ENCODE results near the gene DCAF12.
"Not testable (repeated sequence)": the region's sequence is repeated elsewhere in the genome, so short reads cannot be mapped to it uniquely, and the experiment has no call there.

Gene DCAF12

GRCh38 chr9:34126207-34127034 lies at the start of gene DCAF12:
DCAF12 (minus strand) TSS chr9:34126698; CDS start chr9:34126431, 267 bp downstream.
- peak; percentile 71 to 73 for DNase-seq (ENCODE audit: low read depth in 2 of 2)

- DNase-seq (ENCODE audit: low read depth in 2 of 2) = no peak
Observed at GRCh38 chr9:34176089-34176488, 49.6 kb upstream of the DCAF12 start.

GRCh38 chr9:34171753-34172535 lies 45.4 kb upstream of the DCAF12 start:
- no peak for DNase-seq (ENCODE audit: low read depth in 2 of 2)

DNA sequence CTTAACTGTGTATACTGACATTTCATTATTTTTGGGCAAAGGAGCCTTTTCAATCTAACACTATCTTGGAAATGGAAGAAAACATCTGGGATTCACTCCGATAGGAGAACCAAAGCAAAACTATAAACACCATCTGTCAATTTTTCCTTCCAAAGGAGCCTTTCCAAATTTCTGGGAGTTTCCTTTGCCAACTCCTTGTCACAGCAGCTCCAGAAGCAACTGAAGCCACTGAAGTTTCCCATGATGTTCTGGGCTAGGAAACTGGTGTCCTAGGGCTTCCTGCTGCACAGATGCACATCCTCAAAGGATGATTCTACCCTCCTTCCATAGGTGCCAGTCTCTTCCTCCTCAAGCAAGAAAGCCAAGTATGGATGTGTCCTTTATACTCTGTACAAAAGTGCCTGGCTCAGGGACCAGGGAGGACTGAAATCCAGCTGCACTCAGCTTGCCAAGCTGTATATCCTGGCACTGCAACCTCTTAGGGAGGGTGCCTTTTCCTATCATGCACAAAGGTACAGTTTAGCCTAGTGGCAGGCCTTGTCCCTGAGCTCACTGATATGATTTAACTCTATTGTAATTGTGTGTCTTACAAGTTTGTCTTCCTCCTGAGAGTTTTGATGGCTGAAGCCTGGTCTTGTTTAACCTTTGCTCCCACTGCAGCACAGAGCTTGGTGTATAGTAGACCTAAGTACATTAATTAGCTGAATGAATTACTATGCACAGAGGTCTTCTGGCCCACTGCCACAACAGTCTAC lies 43.9 kb upstream of the DCAF12 start:
- no peak for DNase-seq (ENCODE audit: low read depth in 2 of 2)

GRCh38 chr9:34169125-34169524 lies 42.6 kb upstream of the DCAF12 start:
- no peak for DNase-seq (ENCODE audit: low read depth in 2 of 2)

GRCh38 chr9:34163434-34163833 lies 36.9 kb upstream of the DCAF12 start:
- DNase-seq (ENCODE audit: low read depth in 2 of 2) = no peak

DNA sequence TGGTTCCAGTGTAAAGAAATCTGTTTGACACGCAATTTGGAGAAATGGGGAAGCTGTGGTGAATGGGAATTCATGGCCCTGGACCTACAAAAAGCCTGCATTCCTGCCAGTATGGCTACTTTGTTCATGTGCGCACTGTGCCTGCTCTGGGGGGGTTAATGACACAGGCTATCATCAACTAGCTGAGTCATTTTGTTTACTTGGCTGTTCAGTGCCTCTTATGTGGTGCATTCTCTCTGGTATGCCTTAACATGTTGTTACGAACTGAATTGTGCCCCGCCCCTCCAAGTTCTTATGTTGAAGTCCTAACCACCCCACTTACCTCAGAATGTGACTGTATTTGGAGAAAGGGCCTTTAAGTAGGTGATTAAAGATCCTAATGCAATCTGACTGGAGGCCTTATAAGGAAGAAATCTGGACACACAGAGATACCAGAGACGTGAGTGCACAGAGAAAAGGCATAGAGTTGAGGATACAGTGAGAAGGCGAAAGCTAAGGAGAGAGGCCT lies 31.9 kb upstream of the DCAF12 start:
- DNase-seq (ENCODE audit: low read depth in 2 of 2) = no peak

DNA sequence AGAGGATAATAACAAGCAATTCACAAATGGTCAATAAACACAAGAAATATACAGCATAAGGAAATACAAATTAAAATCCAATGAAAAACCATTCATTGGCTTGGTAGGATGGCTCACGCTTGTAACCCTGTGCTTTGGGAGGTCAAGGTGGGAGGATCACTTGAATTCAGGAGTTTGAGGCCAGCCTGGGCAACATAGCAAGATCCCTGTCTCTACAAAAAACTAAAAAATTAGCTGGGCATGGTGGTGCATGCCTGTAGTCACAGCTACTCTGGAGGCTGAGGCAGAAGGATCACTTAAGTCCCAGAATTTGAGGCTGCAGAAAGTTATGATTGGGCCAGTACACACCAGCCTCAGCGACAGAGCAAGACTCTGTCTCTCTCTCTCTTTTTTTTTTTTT lies 31.4 kb upstream of the DCAF12 start:
- DNase-seq (ENCODE audit: low read depth in 2 of 2) = no peak

DNA sequence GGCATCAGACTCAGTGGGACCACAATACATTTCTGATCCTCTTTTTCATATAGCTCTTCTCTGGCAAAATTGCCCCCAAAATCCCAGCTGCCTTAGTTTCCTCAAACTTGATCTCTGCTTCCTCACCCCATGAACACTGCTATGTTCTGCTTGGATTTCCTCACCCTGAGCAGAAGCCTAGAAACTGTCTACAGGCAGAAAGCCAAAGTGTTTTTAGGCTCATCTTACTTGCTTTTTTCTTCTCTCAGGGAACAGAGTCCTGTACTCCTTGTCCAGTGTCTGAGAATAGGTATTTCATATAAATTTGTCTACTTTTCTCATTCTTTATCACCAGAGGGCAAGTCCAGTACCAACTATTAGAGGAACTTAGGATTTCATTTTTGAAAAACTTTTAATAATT lies 30.8 kb upstream of the DCAF12 start:
- no peak for DNase-seq (ENCODE audit: low read depth in 2 of 2)

DNA sequence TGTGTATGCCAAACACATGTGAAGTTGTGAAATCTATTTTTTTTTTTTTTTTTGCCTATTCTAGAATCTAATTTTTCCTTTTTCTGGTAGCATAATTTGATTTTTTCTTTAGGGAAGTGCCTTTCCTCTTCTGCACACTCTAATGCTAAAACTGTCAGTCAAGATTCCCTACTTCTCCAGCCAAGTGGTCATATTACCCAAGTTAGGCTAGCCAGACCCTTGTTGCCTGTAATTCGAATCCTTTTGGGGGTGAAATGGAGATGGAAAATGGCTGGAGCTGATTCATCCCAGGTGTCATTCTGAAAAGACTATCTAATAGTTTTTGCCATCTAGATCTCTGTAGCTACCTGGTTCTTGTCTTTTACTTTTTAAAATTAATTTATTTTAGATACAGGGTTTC lies 27.6 kb upstream of the DCAF12 start:
- DNase-seq (ENCODE audit: low read depth in 2 of 2) = no peak

- DNase-seq (ENCODE audit: low read depth in 2 of 2) = no peak
Observed at GRCh38 chr9:34151398-34151797, 24.9 kb upstream of the DCAF12 start.

DNA sequence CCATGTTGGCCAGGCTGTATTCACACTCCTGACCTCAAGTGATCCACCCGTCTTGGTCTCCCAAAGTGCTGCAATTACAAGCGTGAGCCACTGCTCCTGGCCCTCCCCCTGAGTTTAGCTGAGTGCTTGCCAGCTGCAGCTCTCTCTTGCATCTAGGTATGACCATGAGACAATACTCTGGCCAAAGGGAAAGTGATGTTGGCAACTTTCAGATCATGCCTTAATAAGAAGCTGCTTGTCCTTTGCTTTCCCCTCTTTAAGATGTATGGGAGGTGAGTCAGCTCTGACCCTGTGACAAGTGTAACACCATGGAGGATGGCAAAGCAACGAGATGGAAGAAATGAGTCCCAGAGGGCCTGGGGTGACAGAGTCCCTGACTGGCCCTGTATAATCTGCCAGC lies 18.7 kb upstream of the DCAF12 start:
- DNase-seq (ENCODE audit: low read depth in 2 of 2) = no peak

GRCh38 chr9:34143116-34143515 lies 16.6 kb upstream of the DCAF12 start:
- no peak for DNase-seq (ENCODE audit: low read depth in 2 of 2)

DNA sequence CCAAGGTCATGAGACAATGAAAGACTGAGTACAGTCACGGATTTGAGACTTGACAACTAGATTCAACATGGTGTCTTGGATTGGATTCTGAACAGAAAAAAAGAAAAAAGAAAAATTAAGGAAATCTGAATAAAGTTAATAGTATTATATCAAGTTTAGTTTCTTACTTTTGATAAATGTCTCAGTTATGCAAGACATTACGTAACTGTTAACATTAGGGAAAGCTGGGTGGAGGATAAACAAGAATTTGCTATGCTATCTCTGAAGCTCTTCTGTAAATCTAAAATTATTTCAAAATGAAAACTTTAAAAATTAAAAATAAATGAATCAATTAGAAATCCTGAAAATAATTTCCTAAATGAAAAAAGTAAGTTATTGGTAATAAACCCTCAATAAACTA lies 14.4 kb upstream of the DCAF12 start:
- DNase-seq (ENCODE audit: low read depth in 2 of 2) = no peak

- DNase-seq (ENCODE audit: low read depth in 2 of 2) = no peak
Observed at GRCh38 chr9:34139477-34140146, 13.1 kb upstream of the DCAF12 start.

DNA sequence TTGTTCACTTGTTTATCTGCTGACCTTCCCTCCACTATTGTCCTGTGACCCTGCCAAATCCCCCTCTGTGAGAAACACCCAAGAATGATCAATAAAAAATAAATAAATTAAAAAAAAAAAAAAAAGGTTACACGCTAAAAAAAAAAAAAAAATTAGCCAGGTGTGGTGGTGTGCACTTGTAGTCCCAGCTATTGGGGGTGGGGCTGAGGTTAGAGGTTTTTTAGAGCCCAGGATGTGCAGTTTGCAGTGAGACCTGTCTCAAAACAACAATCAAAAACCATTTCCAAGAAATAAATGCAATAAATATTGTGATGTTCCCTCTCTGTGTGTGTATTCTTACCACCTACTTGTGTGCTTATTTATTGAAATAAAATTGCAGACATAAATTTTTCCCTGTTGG lies 12.1 kb upstream of the DCAF12 start:
- DNase-seq (ENCODE audit: low read depth in 2 of 2) = not testable (repeated sequence)

DNA sequence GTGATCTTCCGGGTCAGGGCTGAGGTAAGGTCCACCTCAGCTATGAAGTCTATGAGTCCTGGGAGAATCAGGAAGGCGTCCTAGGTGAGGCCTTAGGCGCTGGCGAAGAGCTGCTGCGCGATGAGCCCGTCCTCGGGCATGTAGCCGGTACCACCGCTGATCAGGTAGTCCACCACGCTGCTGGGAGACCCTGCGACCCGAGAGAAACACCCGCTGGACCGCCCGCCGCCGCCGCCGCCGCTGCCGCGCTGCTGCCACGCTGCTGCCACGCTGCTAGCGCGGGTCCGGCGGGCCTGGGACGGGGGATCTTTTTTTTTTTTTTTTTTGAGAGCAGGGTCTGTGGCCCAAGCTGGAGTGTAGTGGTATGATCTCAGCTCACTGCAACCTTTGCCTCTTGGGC lies 8.0 kb upstream of the DCAF12 start:
- no peak for DNase-seq (ENCODE audit: low read depth in 2 of 2)

DNA sequence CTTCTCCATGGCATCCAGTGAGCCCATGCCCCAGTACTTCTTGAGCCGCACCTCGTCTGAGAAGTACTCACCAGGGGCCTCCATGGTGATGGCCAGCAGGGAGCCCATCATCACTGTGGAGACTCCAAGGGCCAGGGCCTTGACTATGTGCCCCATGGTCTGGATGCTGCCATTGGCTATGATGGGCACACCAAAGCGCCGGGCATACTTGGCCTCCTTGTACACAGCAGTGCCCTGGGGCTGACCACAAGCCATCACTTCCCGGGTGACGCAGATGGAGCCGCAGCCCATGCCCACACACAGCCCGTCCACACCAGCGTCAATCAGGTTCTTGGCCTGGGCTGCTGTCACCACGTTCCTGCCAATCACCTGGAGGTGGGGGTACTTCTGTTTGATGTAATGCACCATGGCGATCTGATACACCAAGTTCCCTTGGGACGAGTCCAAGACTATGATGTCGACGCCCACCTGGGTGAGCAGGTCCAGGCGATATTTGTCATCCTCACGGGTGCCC lies 7.0 kb upstream of the DCAF12 start:
- DNase-seq (ENCODE audit: low read depth in 2 of 2) = no peak

DNA sequence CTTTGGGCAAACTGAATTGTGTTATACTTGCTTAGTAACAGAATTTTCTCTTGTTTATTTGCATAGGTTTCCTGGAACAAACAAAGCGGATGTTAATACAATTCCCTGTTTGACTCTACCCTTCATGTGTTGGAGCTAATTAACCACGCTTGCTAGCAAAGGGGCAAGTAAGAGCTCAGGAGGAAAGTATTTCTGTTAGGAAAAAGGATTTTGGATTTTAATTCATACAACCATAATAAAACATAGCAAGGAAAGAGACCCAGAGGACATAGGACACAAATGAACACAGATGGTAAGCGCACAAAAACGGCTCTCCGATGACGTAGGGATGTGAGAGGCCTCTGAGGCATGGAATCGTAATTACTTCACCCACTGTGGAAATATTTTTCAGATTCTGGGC lies 5.1 kb upstream of the DCAF12 start:
- no peak for DNase-seq (ENCODE audit: low read depth in 2 of 2)

DNA sequence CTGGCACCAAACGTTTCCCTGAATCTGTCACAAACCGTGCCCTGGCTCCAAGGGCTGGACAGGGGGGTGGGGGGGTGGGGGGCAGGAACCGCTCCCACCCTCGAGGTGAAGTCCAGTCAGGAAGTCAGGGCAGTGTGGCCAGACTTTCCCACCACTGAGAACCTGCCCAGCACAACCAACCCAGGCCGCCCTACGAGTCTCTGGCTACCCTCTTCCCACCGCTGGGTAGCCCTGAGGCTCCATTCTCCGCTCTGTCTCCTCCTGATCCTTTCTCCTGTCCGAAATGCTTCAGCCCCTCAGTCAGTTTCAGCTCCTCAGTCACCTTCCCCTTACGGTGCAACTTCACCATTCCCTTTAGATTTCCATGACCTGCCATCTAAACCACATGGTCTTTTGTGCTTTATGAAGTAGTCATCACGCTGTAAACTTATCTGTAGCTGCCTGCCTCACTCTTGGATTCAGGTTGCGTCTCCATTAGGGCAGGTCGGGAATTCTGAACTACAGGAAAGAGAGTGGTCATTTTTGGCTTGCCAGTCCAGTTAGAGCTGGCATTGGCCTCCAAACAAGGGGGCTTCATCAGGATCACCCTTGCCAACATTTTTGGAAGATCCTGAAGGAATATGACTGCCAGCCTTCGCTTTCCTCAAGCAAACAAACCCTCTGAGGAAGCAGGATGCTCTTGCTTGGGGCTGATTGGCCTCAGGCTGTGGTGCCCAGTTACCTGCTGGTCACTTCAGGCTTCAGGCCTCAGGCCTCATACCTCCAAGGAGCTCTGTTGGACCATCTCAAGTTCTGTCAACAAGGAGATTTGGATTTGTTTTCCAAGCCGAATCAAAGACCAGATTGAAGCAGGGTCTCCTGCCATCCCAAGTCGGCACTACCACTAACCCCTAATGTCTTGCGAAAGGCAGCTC lies 794 bp upstream of the DCAF12 start:
- DNase-seq (ENCODE audit: low read depth in 2 of 2) = no peak
